Kidney (tissue), 14 donors: Measurements from ENCODE around the gene MAP2K7. TPM values are rescaled to one million over a fixed set of nuclear protein-coding genes. Genes with fewer than 3 reads are reported as not detected.

Source experiments
- DNase-seq, 5 donors: peaks; one replicate each; pipeline ENCODE4 v3.0.0-alpha.2; 2013 to 2020
- FAIRE-seq: peaks from 2 replicates; lab custom pipeline; 2012; peaks lifted over from hg19 to GRCh38; lab: Jason Lieb, UNC
- H3K27ac ChIP-seq, 2 donors: one replicate each; pipeline ENCODE4 v1.7.0; 2013; ENCODE audit warnings: low read depth in 2 of 2, low read length in 2 of 2, inconsistent platforms in 1 of 2
- H3K27me3 ChIP-seq: one replicate; pipeline ENCODE4 v1.7.1; 2013; ENCODE audit warnings: low read length, inconsistent platforms; ENCODE audit not compliant: control insufficient read depth, insufficient read depth
- H3K36me3 ChIP-seq, 3 donors: one replicate each; pipeline versions ENCODE4 v1.7.0 to v1.7.1; 2013; ENCODE audit warnings: low read length in 3 of 3, control low read depth in 1 of 3, inconsistent platforms in 1 of 3; ENCODE audit not compliant: insufficient read depth in 3 of 3, control insufficient read depth in 2 of 3
- H3K4me1 ChIP-seq, 3 donors: one replicate each; pipeline versions ENCODE4 v1.7.0 to v1.7.1; 2013; ENCODE audit warnings: low read length in 3 of 3, inconsistent platforms in 1 of 3, low read depth in 1 of 3; ENCODE audit not compliant: control insufficient read depth in 2 of 3, insufficient read depth in 2 of 3
- H3K4me3 ChIP-seq, 3 donors: one replicate each; pipeline versions ENCODE4 v1.7.0 to v1.8.1; 2013; ENCODE audit warnings: low read length in 3 of 3, control low read depth in 1 of 3, inconsistent platforms in 1 of 3
- H3K9ac ChIP-seq, 3 donors: one replicate each; pipeline versions ENCODE4 v1.7.0 to v1.7.1; 2013; ENCODE audit warnings: low read length in 3 of 3, control low read depth in 1 of 3, inconsistent platforms in 1 of 3
- H3K9me3 ChIP-seq, 3 donors: one replicate each; pipeline versions ENCODE4 v1.7.0 to v1.7.1; 2013; ENCODE audit warnings: low read length in 3 of 3, control low read depth in 1 of 3, inconsistent platforms in 1 of 3; ENCODE audit not compliant: control insufficient read depth in 2 of 3, insufficient read depth in 1 of 3
- intact Hi-C: fragments of 100-400 bp; cut with DNase I; formaldehyde crosslinking; loops from one replicate; pipeline ENCODE4 v1.11.1; 2022
- polyA plus RNA-seq: library from polyadenylated mRNA; stranded (reverse); fragments of 350-450 nt; fragmentation: Illumina TruSeq; extraction: RNeasy Lipid Tissue Mini Kit (QIAGEN cat#74804); gene quantifications from one replicate; pipeline ENCODE4 v1.2.3, GENCODE V29; 2014; ENCODE audit warnings: low read depth, low replicate concordance; ENCODE audit not compliant: insufficient read depth
- total RNA-seq: library from RNA; stranded (reverse); fragmentation: NEBNext Ultra II Directional; extraction: Animal tissue kit (Norgen Biotek cat#: 25700); gene quantifications from one replicate; pipeline ENCODE4 v1.2.1, GENCODE V29; 2021
- TF ChIP-seq, protein P1 (sequence below): IDR thresholded peaks from 3 replicates; pipeline ENCODE4 v1.5.1; 2012; ENCODE audit warnings: mild to moderate bottlenecking, moderate library complexity, borderline replicate concordance; ENCODE audit not compliant: insufficient read depth; ENCODE audit errors: extremely low read depth
- donor health status: control.
- donor health status: control.
- donor health status: control.
- donor health status: control.
- donor health status: control.
- donor health status: DM: yes; HTN: yes; CAD: no.
- donor health status: Normal renal cell carcinoma (clear cell type).

MAP2K7 gene
- total and polyA plus RNA-seq, 2 donors from 2014 or later = 16.7 to 37.0 TPM

DNA sequence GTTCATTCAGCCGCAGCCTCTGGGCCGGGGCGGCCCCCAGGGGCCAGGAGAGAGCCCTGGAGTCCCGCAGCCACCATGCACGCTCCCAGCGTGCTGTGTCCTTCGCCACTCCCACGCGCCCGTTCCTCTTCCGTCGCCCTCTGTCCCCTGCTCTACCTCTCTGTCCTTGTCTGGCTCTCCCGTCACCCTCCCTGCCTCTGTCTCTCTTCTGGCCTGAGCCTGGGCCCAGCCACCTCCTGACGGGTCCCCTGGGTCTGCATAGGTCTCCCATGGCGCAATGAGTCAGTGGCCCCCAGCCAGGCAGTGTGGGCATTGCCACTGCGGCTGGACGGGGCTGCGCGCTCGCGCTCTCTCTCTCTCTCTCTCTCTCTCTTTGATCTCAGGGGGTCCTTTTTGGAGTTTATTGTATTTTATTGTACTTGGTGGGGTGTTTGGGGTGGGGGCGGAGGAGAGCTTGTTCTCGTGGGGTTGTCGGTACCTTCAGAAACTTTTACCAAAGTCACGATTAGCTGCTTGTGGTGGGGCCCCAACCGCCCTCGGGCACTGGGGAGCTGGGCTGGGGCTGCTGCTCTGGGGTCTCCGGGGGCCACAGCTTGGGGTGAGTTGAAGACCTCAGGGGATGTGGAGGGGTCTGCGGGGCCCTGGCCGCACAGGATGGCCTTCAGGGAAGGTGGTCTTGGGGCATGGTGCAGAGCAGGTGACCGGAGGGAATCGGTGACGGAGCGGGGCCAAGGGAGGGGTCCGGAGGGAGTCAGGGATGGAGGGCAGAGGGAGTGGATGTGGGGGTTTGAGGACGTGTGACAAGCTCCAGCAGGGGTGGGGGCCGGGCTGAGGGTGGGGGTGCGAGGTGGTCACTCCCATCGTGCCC lies 9.3 kb downstream of the MAP2K7 start:
- Histone ChIP-seq H3K9me3 (no peaks in the 10 kb centered on the region), H3K4me3 (no peak overlapping the region), H3K27ac (no peak overlapping the region), H3K4me1 (peaks cover 0 to 13% (median 0%) of the 10 kb centered on the region in 3 donors), H3K36me3 (peaks cover 0 to 10% (median 2%) of the 10 kb centered on the region in 3 donors), H3K27me3 (peaks cover 7% of the 10 kb centered on the region), H3K9ac (no peak overlapping the region)
- TF ChIP-seq, protein P1, sequence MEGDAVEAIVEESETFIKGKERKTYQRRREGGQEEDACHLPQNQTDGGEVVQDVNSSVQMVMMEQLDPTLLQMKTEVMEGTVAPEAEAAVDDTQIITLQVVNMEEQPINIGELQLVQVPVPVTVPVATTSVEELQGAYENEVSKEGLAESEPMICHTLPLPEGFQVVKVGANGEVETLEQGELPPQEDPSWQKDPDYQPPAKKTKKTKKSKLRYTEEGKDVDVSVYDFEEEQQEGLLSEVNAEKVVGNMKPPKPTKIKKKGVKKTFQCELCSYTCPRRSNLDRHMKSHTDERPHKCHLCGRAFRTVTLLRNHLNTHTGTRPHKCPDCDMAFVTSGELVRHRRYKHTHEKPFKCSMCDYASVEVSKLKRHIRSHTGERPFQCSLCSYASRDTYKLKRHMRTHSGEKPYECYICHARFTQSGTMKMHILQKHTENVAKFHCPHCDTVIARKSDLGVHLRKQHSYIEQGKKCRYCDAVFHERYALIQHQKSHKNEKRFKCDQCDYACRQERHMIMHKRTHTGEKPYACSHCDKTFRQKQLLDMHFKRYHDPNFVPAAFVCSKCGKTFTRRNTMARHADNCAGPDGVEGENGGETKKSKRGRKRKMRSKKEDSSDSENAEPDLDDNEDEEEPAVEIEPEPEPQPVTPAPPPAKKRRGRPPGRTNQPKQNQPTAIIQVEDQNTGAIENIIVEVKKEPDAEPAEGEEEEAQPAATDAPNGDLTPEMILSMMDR = no peak
- DNase-seq (no peak), FAIRE-seq (no peak)
- intact Hi-C loops = no loop called here

- FAIRE-seq (no peak), DNase-seq (no peak)
- intact Hi-C loops = no loop called here
- H3K27ac ChIP-seq = no peak overlapping the region
- peaks cover 0 to 10% (median 2%) of the 10 kb centered on the region in 3 donors for H3K36me3 ChIP-seq
- TF ChIP-seq, protein P1 = no peak
- H3K9ac ChIP-seq = no peak overlapping the region
- H3K4me1 ChIP-seq = peaks cover 0 to 13% (median 0%) of the 10 kb centered on the region in 3 donors
- H3K27me3 ChIP-seq = peaks cover 13% of the 10 kb centered on the region
- no peak overlapping the region for H3K4me3 ChIP-seq
- no peaks in the 10 kb centered on the region for H3K9me3 ChIP-seq
Measured at GRCh38 chr19:7913652-7914051, 10.0 kb downstream of the MAP2K7 start.

GRCh38 chr19:7914099-7914498 lies 10.4 kb downstream of the MAP2K7 start:
- H3K4me3 ChIP-seq = no peak overlapping the region
- no peak for DNase-seq
- H3K4me1 ChIP-seq = peaks cover 0 to 13% (median 0%) of the 10 kb centered on the region in 3 donors
- no peak for FAIRE-seq
- peaks cover 15% of the 10 kb centered on the region for H3K27me3 ChIP-seq
- no peak overlapping the region for H3K27ac ChIP-seq
- no peak overlapping the region for H3K9ac ChIP-seq
- TF ChIP-seq, protein P1 = no peak
- no peaks in the 10 kb centered on the region for H3K9me3 ChIP-seq
- intact Hi-C loops = no loop called here
- peaks cover 0 to 10% (median 2%) of the 10 kb centered on the region in 3 donors for H3K36me3 ChIP-seq
